GM23248 (cell line): Measurements from ENCODE around the gene IL1F10.

ENCODE experiments used
- EZH2 ChIP-seq: fragments of 200-600 bp; sonication (generic); IDR thresholded peaks from 2 replicates; pipeline ENCODE4 v1.6.1; 2018; ENCODE audit warnings: antibody characterized with exemption, mild to moderate bottlenecking; ENCODE audit not compliant: insufficient read depth, poor library complexity, severe bottlenecking
- EZH2phosphoT487 ChIP-seq: fragments of 200-600 bp; sonication (generic); IDR thresholded peaks from 2 replicates; pipeline ENCODE4 v1.6.1; 2018; ENCODE audit warnings: antibody characterized with exemption, moderate library complexity, mild to moderate bottlenecking, low read depth; ENCODE audit not compliant: insufficient read depth

DNA sequence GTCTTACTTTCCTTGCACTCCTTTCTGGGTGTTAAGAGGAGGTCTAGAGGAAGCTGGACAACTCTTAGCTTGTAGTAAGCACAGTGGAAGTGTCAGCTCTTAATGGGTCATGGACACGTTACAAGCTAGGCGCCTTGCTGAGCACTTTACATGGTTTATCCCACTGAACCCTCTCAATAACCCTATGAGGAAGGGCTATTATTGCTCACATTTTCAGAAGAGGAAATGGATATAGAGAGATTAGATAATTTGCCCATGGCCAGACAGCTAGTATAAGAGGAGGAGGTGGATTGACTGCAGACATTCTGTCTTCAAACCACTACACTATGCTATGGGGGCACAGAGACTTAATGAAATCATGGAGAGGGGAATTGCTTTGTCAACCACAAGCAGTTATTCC lies 51.3 kb downstream of the IL1F10 start:
- TF ChIP-seq EZH2 (no peak), EZH2phosphoT487 (no peak)
